ENCODE data around the gene KIF26B.
"Not testable (repeated sequence)": the region's sequence is repeated elsewhere in the genome, so short reads cannot be mapped to it uniquely, and the experiment has no call there.

KIF26B gene

DNA sequence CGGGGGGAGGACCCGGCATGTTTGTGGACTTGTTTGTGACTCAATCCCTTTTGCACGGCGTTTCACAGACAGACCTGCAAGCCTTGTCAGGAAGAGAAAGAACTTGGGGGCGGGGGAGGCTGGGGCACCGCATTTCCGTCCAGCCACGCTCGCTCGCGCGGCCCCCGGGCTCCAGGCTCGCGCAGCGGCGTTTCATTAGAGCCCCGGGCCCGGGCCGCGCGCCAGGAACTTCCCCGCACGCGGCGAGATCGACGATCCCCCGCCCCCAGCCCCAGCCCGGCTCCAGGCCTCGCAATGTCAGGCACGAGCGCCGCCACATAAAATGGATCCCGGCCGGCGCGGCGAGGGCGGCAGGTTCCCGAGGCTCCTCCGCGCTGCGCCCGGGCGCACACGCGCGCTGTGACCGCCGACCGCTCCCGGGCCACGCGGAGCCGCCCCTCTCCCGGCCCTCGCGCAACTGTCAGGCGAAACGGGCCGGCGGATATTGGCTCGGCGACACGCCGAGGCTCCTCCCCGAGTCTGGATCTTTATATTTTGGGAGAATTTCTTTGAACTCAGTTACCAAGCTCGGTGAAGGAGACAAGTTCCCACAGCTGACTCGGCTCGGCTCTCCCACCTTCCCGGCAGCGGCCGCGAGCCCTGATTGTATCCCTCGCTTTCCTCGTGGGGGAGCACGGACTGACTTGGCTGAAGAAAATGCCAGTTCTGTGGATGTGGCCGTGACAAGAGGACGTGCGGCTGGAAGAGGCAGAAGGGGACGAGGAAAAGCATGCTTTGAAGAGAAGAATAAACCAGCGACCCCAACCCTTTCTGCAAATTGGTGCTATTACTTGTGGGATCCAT lies at the start of gene KIF26B:
Gene KIF26B, plus strand, starts transcription at position 557 of the 843 bp plus-strand sequence. CDS start 440 bp downstream, outside the sequence.
- FAIRE-seq, result no peak

DNA sequence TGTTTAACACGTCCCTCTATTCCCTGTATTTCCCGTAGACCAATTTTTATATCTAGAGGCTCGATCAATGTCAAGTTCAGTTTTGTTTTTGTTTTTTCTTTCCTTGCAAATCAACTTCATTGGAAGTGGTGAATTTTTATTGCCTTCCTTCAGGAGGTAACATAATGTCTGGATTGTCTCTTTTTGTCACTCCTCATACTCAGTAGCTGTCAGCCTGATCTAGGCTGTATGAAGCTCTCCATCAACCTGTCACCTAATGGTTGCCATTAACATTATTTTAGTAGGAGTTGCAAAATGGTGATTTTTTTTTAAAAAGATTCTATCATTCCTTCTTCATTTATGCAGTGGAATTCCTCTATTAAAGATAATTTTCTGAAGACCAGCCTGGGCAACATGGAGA lies 49.7 kb upstream of the KIF26B start:
- no peak for FAIRE-seq

DNA sequence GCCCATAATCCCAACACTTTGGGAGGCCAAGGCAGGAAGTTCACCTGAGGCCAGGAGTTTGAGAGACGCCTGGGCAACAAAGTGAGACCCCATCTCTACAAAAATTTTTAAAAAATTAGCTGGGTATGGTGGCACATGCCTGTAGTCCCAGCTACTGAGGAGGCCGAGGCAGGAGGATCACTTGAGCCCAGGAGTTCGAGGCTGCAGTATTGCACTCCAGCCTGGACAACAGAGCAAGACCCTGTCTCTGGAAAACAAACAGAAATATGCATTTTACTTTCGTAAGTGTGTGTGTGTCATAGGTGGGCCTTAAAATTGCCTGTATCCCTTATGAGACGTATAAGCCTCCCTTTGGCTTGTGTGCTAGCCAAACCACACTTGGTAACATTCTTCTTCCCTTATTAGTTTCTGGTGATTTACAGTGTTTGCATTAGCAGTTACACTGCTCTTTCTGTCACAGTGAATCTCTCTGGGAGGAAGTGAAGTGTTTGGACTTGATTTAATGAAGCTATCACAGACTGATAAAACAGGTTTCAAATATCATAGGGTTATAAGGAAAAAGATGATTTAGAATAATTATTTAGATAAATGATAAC lies 48.9 kb upstream of the KIF26B start:
- FAIRE-seq, result no peak

DNA sequence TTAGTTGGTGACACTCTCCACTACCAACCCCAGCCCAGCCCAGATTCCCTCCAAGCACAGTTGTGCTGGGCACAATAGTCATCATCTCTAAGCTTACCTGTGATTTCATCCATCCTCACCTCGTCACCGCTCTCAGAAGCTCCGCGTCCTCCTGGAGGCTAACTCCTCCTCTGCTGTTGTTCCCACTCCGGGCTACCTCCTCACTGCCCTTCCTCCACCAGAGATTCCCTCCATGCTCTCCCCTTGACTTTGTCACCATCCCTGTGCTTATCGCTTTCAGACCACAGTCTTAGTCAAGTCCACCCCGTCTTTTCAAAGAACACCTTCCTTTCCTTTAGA lies 47.0 kb upstream of the KIF26B start:
- FAIRE-seq, result no peak

DNA sequence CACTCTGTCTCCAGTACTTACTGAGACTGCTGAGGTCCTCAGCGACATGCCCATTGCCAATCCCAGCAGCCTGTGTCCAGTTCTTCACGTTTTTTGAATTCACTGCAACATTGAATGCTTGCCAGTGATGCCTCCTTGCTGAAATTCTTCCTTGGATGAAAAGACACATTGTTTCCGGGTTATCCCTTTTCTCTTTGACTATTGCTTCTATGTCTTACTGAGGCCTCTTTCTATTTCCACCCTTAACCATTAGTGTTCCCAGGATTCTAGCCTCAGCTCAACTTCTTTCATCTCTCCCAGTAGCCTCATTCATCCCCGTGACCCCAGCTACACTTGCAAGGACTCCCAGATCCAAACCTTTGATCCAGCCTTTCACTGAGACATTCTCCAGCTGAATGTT lies 46.5 kb upstream of the KIF26B start:
- no peak for FAIRE-seq

DNA sequence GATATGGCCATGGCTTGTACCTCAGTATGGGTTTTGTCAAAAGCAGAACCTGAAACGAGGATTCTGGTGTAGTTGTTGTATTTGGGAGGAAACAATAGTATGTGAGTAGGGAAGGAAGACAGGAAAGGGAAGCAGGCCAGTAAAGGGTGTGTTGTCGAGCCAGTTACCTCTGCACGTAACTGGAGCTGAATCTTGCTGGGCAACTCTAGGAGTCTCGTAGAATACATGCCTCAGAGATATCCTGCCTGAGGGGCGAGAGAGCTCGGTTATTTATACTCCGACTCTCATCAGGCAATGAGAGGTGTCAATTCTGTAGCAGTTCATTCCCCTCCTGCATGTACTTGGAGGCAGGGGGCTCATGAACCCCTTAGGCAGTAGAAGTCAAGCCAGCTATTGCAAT lies 45.9 kb upstream of the KIF26B start:
- FAIRE-seq, result no peak

DNA sequence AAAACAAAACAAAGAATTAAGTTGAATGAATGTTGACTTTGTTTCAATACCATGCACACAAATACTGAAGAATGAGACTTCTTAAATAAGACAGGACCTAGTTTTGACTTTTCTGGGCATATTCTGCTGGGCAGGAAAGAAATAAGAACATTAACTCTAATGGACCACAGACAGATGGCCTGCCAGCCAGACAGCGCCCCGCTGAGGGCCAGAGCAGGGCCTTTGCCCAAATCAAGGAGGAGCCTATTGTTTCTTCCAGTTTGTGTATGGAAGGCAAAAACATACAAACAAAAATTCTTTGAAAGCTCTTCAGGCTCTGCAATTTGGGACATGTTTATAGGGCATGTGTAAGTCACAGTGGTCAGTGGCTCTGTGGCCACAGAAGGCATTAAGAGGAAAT lies 44.4 kb upstream of the KIF26B start:
- no peak for FAIRE-seq

DNA sequence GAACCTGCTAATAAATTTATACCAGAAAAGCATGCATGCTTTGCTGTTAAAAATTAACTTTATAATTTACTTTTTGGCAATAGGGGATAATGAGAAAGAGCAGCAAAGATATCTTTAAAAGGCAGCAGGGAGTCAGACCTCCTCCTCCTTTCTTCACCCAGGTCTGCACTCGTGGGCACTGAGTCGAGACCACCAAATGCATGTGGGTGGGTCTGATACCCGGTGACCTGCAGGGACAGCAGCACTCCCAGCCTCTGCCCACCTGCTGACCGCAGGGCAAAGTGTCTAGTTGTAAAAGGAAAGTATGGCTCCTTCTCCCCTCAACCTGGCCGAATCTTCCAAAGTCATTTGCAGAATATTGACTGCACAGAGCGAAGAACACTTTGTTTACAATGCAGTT lies 43.7 kb upstream of the KIF26B start:
- FAIRE-seq, result no peak

DNA sequence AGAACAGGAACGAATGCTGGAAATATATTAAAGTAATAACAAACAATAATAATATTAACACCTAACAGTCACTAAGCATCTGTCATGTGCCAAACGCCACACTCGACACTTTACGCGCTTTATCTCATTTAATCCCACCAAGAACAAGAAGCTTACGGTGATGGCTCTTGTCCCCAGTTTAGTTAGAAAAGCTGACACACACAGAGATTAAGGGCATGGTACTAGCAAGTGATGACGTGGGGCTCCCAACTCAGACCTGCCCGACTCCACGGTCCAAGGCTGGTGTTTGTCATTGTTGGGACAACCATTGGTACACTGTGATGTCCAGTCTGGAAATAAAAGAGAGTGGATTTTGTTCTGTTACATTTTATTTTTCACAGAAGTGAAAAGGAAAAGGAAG lies 41.1 kb upstream of the KIF26B start:
- no peak for FAIRE-seq

DNA sequence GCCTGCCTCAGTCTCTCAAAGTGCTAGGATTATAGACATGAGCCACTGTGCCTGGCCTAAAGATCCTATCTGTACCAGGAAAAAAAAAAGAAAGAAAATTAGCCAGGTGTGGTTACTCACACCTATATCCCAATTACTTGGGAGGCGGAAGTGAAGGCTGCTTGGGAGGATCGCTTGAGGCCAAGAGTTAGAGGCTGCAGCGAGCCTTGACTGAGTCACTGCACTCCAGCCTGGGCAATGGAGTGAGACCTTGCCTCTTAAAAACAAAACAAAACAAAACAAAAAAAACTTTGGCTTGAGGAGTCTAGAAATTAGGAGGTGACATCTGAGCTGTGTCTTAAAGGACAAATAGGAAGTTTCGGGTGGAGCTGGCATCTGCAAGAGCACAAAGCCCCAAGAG lies 38.7 kb upstream of the KIF26B start:
- FAIRE-seq, result no peak

DNA sequence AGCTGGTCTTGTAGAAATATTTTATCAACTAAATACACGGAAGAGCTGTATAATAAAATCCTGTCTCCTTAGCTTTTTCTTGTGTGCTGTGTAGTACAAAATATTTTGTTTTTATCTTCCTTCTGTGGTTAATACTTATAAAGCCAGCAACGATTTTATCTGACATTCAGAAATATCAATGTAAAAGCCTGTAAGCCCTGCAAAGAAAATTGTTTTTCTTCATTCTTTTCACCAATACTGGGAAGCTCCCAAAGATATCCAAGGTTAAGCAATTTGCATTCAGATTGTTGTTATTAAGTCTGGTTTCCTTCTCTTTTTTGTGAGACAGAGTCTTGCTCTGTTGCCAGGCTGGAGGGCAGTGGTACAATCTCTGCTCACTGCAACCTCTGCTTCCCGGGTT lies 38.0 kb upstream of the KIF26B start:
- FAIRE-seq, result no peak

DNA sequence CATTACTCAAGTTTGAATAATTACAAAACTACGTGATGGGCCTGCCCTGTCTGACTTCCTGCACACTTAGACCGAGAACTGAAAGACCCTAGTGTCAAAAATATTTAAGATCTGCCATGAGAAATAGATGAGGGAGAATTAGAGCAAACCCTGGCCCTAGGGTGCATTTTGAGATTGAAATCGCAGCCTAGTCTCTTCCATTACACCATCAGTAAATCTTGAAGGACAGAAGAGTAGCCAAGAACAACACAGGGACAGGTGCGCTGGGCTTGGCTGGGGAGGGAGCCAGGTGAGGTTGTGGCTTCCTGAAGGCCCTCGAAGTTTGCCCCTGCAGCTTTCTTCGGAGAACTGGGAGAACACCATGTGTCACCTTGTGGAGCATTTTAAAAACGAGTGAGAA lies 36.7 kb upstream of the KIF26B start:
- FAIRE-seq, result no peak

DNA sequence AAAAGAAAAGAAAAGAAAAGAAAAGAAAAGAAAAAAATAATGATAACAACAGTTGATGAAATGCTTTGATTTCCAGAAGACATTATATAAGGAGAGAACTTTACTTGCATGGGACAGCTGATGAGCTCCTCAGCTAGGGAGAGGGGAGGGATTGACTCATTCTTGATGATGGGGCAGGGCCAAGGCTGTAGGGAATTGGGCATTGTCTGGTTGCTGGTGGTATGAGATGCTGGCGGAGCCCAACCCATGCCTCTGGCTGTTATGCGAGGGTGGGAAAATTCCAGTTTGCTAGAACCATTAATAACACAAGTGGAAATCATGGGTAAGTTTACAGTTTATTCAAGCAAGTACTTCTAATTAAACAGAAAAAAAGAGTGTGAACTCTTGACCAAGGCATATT lies 36.0 kb upstream of the KIF26B start:
- no peak for FAIRE-seq

DNA sequence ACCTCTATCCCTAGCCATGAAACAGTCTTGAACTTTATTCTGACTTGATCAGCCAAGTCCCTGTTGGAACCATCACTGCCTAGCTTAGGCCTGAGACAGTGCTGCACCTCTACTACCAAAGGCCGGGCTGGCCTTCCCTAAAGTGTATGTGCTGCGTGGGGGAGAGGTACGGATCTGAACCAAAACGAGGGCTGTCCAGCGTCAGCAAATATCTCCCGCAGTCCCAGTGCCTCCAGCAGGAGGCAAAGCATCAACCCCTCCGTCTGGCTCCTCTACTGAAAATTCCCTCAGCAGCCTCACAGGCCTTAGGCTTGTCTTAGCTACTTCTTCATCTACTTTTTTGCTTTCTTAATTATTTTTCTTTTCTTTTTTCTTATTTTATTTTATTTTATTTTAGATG lies 33.3 kb upstream of the KIF26B start:
- no peak for FAIRE-seq

DNA sequence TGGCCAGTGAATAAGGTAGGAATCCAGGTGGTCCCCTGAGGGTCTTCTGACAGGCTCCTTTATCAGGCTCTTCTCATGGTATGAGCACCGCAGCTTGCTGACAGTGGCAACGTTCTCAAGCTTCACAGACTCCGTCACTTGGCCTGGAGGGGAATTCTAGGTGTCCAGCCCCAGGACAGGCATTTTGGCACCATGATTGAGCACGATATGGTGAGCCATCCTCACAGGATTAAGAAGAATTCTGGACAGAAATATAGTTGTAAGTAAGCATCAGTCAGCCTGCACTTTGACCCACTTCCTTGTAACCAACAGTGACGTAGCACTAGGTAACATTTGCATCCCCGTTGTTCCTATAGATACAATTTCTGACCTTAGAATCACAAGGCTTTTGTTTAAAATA lies 30.5 kb upstream of the KIF26B start:
- FAIRE-seq, result no peak

DNA sequence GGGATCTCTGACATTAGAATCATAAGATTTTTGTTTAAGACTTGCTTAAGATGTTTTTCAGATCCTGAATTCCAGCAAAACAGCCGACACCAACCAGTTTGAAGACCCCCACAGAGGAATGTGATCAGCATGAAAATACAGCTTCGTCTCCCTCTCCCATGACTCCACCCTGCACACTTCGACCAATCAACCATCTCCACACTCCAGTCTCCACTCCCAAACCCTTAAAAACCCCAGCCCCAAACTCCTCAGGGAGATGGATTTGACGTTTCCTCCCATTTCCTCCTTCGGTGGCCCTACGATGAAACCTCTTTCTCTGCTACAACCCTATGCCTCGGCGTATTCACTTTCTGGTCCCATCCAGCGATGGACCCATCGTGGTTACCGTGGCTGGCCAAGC lies 30.1 kb upstream of the KIF26B start:
- FAIRE-seq, result no peak

DNA sequence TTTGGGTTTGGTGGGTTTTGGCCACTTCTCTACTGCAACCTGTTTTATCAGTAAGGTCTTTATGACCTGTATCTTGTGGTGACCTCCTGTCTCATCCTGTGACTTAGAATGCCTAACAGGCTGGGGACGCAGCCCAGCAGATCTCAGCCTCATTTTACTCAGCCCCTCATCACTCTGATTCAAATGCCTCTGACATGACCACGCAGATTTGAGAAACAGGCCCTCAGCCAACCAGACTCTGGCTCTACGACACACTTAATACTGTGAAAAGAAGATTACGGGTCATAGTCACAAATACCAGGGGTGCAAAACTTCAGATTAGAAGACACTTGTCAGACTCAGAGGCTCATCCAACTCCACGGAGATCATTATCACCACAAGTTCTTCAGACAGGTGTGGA lies 28.3 kb upstream of the KIF26B start:
- FAIRE-seq, result no peak

DNA sequence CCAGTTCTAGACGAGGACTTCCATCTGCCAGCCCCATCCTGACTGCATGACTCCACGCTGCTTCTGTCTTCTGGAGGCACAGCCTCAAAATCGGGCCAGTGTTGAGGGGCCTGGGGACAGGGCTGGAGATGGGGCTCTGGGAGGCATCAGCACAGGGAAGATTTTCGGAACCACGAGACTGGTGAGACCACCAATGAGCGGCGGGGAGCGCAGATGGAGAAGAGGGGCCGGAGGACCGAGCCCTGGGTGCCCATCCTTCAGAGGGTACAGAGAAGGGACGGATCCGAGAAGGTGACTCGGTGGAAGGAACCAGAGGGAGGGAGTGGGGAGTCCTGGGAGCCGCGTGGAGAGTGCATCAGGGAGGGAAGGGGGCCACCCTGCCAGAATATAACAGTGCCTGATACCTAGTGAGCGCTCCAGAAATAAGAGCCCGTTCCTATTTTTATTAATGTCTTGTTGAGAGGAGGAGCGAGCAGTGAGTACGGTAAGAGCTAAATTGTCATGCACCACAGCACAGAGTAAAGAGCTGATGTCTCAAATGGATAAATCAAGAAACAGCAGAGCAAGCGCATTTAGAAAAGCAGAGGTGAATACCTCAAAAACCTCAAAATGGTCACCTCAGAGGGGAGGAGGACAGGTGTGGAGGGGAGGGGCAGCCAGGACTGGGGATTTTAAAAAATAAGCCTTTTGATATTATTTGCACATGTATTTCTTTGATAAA lies 26.2 kb upstream of the KIF26B start:
- FAIRE-seq, result no peak

DNA sequence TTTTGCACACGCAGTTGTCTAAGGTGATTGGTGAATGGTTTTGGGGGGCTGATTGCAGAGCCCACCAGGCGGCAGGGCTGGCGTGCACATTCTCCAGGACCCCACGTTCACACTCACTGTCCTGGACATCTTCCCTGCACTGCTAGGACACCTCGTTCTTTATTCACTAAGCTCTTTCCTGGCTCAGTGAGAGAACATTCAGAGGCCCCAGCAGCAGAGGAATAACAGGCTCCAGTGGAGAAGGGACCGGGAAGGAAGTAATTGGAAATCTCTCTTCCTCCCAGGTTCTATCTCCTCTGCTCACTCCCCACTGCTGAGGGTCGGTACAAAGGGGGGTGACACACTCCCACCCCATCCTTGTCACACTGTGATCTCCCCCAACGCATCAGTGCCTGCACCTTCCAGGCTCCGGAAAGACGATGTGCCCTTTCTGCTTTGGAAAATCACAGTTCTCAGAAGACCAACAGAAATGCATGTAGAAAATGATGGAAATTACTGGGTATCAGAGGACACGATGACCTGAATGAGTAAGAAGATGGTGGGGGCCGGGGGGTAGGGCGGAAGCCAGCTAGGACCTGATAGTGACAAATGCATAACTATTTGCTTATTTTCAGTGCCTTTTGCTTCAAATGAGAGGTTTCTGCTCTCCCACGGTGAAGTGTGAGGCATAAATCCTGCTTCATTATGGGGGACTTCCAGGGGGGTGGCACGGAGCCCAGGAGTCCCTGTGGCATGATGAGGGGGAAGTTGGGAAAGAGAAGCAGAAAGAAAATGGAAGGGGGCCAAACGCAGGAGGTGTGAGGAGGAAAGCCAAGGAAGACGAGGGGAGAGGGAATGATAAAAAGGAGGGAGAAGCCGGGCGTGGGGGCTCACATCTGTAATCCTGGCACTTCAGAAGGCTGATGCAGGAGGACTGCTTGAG lies 25.2 kb upstream of the KIF26B start:
- no peak for FAIRE-seq

DNA sequence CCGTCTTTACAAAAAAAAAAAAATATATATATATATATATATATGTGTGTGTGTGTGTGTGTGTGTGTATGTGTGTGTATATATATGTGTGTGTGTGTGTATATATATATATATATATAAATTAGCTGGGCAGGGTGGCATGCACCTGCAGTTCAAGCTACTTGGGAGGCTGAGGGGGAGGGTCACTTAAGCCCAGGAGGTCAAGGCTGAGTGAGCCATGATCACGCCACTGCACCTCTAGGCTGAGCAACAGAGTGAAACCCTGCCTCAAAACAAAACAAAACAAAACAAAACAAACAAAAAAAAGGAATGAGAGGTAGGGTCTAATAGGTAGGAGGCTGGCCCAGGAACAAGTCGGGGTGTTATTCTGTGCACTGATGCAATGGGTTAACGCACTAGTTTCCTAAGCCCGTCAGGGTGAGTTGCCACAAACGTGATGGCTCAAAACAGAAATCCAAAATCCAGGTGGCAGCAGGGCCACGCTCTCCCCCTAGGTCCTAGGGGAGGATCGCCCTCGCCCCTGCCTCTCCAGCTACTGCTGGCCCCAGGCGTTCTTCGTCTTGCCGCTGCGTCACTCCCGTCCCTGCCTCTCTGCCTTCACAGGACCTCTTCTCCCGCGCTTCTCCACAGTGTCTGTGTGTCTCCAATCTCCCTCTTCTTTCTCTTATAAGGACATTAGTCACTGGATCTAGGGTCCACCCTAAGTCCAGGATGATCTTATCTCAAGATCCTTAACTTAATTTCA lies 24.3 kb upstream of the KIF26B start:
- FAIRE-seq, result not testable (repeated sequence)

DNA sequence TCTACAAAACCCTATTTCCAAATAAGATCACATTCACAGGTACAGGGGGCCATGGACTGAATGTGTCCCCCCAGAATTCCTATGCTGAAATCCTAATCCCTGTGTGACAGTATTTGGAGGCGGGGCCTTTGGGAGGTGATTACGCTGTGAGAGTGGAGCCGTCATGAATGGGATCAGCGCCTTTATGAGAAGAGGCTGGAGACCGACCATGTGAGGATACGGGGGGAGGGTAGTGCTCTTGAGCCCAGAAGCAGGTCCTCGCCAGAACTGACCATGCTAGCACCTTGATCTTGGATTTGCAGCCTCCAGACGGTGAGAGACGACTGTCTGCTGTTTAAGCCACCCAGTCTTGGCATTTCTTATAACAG lies 23.8 kb upstream of the KIF26B start:
- FAIRE-seq, result no peak

DNA sequence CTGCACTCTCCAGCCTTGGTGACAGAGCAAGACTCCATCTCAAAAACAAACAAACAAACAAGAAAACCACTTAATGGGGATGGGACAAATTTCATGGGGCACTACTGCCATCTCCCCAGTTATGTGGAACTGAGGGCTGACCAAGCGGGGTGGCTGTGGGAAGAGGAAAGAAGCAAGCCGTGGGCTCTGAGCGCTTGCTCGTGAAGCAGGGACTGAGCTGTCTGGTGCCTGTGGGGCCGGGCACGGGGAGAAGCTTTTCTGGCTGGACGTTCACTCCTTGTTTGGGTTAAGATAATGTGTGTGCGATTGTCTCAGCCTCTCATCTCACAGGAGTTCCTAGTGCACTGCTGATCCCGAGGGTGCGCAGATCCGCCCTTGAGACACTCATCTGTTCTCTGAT lies 22.0 kb upstream of the KIF26B start:
- FAIRE-seq, result no peak
